ENCODE results near the gene DMXL2. TPM values are rescaled to one million over a fixed set of nuclear protein-coding genes. Genes with fewer than 3 reads are reported as not detected.

DMXL2 gene
- polyA plus RNA-seq, 1 of the 3 experiments (the other 2 are of a cell fraction): 6.4 TPM

DNA sequence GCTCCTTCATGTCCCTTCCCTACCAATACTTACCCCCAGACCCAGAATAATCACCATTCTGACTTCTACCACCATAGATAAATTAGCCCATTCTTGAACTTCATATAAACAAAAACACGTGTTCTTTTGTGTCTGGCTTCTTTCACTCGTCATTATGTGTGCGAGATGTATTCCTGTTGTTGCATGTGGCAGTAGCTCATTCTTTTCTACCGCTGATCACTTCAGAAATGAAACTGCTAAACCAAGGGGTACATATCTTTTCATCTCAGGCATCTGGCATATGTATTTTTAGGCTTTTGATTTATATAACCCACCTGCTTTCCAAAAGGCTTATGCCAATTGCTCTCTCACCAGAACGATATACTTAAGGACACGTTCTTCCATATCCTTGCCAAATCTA lies 44.9 kb upstream of the DMXL2 start:
- Histone ChIP-seq H3F3A (replicated peaks; ENCODE audit: insufficient read depth) (no peaks in the 10 kb centered on the region), H3K9me3 (no peaks in the 10 kb centered on the region), H3K4me2 (no peak overlapping the region), H3K27me3 (ENCODE audit: insufficient read depth) (no peaks in the 10 kb centered on the region; the same call in 1 of the 2 replicates), H3K27ac (ENCODE audit: low read depth in 2 of 2, low read length in 1 of 2) (peak overlapping the region in 1 of 2 experiments; percentile 29; a peak in 1 of 4 replicates), H3K9me2 (no peaks in the 10 kb centered on the region), H3K36me3 (replicated peaks in 1 of 2; ENCODE audit: control insufficient read depth in 1 of 2, insufficient read depth in 2 of 2, low read length in 1 of 2) (no peaks in the 10 kb centered on the region), H3K4me3 (ENCODE audit: low read depth in 2 of 2, low read length in 1 of 2) (no peak overlapping the region), H3K4me1 (ENCODE audit: control insufficient read depth in 1 of 2, insufficient read depth in 2 of 2, low read depth in 1 of 2, low read length in 1 of 2) (peaks cover 0 to 3% of the 10 kb centered on the region in 2 experiments; a peak in 1 of 4 replicates), H3K79me2 (ENCODE audit: insufficient read depth) (no peaks in the 10 kb centered on the region), H4K20me1 (ENCODE audit: insufficient read depth) (no peaks in the 10 kb centered on the region), H3K9ac (no peak overlapping the region), H2AFZ (ENCODE audit: low read depth) (no peak overlapping the region)
- TF ChIP-seq GATA2 (CRISPR knock-in tag; IDR thresholded peaks at IDR 0.05): peak; percentile 87
- TF ChIP-seq TAF1 (IDR thresholded peaks at IDR 0.05; ENCODE audit: borderline replicate concordance, low read depth, low read length): no peak
- no peak for TF ChIP-seq CHD2 (IDR thresholded peaks at IDR 0.05; ENCODE audit: low read length, partially characterized antibody)
- no peak for TF ChIP-seq EZH2phosphoT487 (IDR thresholded peaks at IDR 0.05; ENCODE audit: borderline replicate concordance, low read depth)
- TF ChIP-seq SMC3 (IDR thresholded peaks at IDR 0.05; ENCODE audit: low read depth, low read length): no peak
- TF ChIP-seq MXI1 (IDR thresholded peaks at IDR 0.05; ENCODE audit: low read depth, low read length): peak; percentile 85
- TF ChIP-seq, protein P1, sequence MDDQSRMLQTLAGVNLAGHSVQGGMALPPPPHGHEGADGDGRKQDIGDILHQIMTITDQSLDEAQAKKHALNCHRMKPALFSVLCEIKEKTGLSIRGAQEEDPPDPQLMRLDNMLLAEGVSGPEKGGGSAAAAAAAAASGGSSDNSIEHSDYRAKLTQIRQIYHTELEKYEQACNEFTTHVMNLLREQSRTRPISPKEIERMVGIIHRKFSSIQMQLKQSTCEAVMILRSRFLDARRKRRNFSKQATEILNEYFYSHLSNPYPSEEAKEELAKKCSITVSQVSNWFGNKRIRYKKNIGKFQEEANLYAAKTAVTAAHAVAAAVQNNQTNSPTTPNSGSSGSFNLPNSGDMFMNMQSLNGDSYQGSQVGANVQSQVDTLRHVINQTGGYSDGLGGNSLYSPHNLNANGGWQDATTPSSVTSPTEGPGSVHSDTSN (IDR thresholded peaks at IDR 0.05): no peak
- no peak for TF ChIP-seq TEAD4 (IDR thresholded peaks at IDR 0.05; ENCODE audit: borderline replicate concordance, insufficient read depth)
- peak; percentile 70; the same call in 1 of the 2 replicates for TF ChIP-seq RCOR1 (IDR thresholded peaks at IDR 0.05; ENCODE audit: low read length)
- TF ChIP-seq, protein P2, sequence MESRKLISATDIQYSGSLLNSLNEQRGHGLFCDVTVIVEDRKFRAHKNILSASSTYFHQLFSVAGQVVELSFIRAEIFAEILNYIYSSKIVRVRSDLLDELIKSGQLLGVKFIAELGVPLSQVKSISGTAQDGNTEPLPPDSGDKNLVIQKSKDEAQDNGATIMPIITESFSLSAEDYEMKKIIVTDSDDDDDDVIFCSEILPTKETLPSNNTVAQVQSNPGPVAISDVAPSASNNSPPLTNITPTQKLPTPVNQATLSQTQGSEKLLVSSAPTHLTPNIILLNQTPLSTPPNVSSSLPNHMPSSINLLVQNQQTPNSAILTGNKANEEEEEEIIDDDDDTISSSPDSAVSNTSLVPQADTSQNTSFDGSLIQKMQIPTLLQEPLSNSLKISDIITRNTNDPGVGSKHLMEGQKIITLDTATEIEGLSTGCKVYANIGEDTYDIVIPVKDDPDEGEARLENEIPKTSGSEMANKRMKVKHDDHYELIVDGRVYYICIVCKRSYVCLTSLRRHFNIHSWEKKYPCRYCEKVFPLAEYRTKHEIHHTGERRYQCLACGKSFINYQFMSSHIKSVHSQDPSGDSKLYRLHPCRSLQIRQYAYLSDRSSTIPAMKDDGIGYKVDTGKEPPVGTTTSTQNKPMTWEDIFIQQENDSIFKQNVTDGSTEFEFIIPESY (IDR thresholded peaks at IDR 0.05; ENCODE audit: borderline replicate concordance, low read depth): no peak
- no peak for TF ChIP-seq NFIC (IDR thresholded peaks at IDR 0.05; ENCODE audit: borderline replicate concordance)
- TF ChIP-seq TCF12 (IDR thresholded peaks at IDR 0.05): peak; percentile 48
- TF ChIP-seq FOXM1 (IDR thresholded peaks at IDR 0.05; ENCODE audit: low read depth): no peak
- no peak for TF ChIP-seq NRF1 (IDR thresholded peaks at IDR 0.05; ENCODE audit: low read depth, low read length)
- TF ChIP-seq FOSL2 (IDR thresholded peaks at IDR 0.05; ENCODE audit: borderline replicate concordance, low read depth): no peak
- TF ChIP-seq MEF2A (IDR thresholded peaks at IDR 0.05; ENCODE audit: borderline replicate concordance, low read depth): no peak
- no peak for TF ChIP-seq RXRA (IDR thresholded peaks at IDR 0.05; ENCODE audit: borderline replicate concordance, low read depth)
- TF ChIP-seq SIN3A (IDR thresholded peaks at IDR 0.05; ENCODE audit: borderline replicate concordance, low read depth, low read length): no peak
- TF ChIP-seq, protein P3, sequence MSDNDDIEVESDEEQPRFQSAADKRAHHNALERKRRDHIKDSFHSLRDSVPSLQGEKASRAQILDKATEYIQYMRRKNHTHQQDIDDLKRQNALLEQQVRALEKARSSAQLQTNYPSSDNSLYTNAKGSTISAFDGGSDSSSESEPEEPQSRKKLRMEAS (IDR thresholded peaks at IDR 0.05; ENCODE audit: low read depth): no peak
- TF ChIP-seq, protein P4, sequence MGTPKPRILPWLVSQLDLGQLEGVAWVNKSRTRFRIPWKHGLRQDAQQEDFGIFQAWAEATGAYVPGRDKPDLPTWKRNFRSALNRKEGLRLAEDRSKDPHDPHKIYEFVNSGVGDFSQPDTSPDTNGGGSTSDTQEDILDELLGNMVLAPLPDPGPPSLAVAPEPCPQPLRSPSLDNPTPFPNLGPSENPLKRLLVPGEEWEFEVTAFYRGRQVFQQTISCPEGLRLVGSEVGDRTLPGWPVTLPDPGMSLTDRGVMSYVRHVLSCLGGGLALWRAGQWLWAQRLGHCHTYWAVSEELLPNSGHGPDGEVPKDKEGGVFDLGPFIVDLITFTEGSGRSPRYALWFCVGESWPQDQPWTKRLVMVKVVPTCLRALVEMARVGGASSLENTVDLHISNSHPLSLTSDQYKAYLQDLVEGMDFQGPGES (IDR thresholded peaks at IDR 0.05; ENCODE audit: low read depth, low read length): no peak
- peak; percentile 35; the same call in 1 of the 2 replicates for TF ChIP-seq FOXJ3 (CRISPR knock-in tag; IDR thresholded peaks at IDR 0.05)
- peak in 1 of 2 experiments; percentile 76; a peak in 2 of 4 replicates for TF ChIP-seq EP300 (IDR thresholded peaks at IDR 0.05; ENCODE audit: borderline replicate concordance in 1 of 2, low read depth in 1 of 2, low read length in 1 of 2)
- TF ChIP-seq, protein P5, sequence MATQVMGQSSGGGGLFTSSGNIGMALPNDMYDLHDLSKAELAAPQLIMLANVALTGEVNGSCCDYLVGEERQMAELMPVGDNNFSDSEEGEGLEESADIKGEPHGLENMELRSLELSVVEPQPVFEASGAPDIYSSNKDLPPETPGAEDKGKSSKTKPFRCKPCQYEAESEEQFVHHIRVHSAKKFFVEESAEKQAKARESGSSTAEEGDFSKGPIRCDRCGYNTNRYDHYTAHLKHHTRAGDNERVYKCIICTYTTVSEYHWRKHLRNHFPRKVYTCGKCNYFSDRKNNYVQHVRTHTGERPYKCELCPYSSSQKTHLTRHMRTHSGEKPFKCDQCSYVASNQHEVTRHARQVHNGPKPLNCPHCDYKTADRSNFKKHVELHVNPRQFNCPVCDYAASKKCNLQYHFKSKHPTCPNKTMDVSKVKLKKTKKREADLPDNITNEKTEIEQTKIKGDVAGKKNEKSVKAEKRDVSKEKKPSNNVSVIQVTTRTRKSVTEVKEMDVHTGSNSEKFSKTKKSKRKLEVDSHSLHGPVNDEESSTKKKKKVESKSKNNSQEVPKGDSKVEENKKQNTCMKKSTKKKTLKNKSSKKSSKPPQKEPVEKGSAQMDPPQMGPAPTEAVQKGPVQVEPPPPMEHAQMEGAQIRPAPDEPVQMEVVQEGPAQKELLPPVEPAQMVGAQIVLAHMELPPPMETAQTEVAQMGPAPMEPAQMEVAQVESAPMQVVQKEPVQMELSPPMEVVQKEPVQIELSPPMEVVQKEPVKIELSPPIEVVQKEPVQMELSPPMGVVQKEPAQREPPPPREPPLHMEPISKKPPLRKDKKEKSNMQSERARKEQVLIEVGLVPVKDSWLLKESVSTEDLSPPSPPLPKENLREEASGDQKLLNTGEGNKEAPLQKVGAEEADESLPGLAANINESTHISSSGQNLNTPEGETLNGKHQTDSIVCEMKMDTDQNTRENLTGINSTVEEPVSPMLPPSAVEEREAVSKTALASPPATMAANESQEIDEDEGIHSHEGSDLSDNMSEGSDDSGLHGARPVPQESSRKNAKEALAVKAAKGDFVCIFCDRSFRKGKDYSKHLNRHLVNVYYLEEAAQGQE (IDR thresholded peaks at IDR 0.05; ENCODE audit: low read depth, low read length): no peak
- no peak for TF ChIP-seq GABPA (IDR thresholded peaks at IDR 0.05; ENCODE audit: low read depth)
- ChIA-PET CTCF (interaction anchor here (0.9 to 5.6 kb wide), 5 partner anchors 10 to 135 kb away, joined by 3 to 34 read pairs (median 4); no protein-coding TSS in a partner anchor), POLR2A (interaction anchor here (0.7 to 1.0 kb wide), 2 partner anchors 14 to 70 kb away, joined by 3 to 4 read pairs; partner anchors contain the start of genes LYSMD2 and SCG3)
- WGBS (ENCODE audit: low lambda C conversion rate): 16% methylated on average over 6 of the region's 6 CpGs
- DNase-seq: peak; percentile 34

Data from SK-N-SH (cell line).